Activated T-cell treated with anti-CD3 and anti-CD28 coated beads for 4 hours (primary cell): Measurements from ENCODE around the gene EGFL7.

Experiments used
- DNase-seq: peaks from one replicate; pipeline ENCODE4 v3.0.0-alpha.2; 2020

EGFL7 gene

GRCh38 chr9:136662656-136663581, at the start of gene EGFL7:
Gene EGFL7 (plus strand): TSS chr9:136662916. CDS start chr9:136668283, 5,367 bp downstream.
- no peak for DNase-seq

- DNase-seq, result no peak
These were observed 48.8 kb upstream of the EGFL7 start for GRCh38 chr9:136613824-136614371.

GRCh38 chr9:136614372-136614922, 48.3 kb upstream of the EGFL7 start:
- no peak for DNase-seq

GRCh38 chr9:136614967-136615623, 47.6 kb upstream of the EGFL7 start:
- DNase-seq, result no peak

GRCh38 chr9:136615631-136616306, 46.9 kb upstream of the EGFL7 start:
- DNase-seq, result no peak

GRCh38 chr9:136616307-136616635, 46.4 kb upstream of the EGFL7 start:
- no peak for DNase-seq

GRCh38 chr9:136616948-136617695, 45.6 kb upstream of the EGFL7 start:
- DNase-seq, result no peak

GRCh38 chr9:136617746-136618579, 44.8 kb upstream of the EGFL7 start:
- no peak for DNase-seq

GRCh38 chr9:136618580-136619547, 43.9 kb upstream of the EGFL7 start:
- no peak for DNase-seq

GRCh38 chr9:136619742-136620440, 42.8 kb upstream of the EGFL7 start:
- no peak for DNase-seq

GRCh38 chr9:136620441-136621018, 42.2 kb upstream of the EGFL7 start:
- DNase-seq, result no peak

- DNase-seq, result no peak
These were observed 41.5 kb upstream of the EGFL7 start for GRCh38 chr9:136621019-136621733.

GRCh38 chr9:136621734-136622093, 41.0 kb upstream of the EGFL7 start:
- DNase-seq, result no peak

GRCh38 chr9:136622538-136622948, 40.2 kb upstream of the EGFL7 start:
- no peak for DNase-seq

- DNase-seq, result no peak
These were observed 39.5 kb upstream of the EGFL7 start for GRCh38 chr9:136623016-136623841.

GRCh38 chr9:136623842-136624183, 38.9 kb upstream of the EGFL7 start:
- DNase-seq, result no peak

- DNase-seq, result no peak
These were observed 38.3 kb upstream of the EGFL7 start for GRCh38 chr9:136624184-136624951.
